ENCODE results near the gene CYP4F8. TPM values are rescaled to one million over a fixed set of nuclear protein-coding genes. Genes with fewer than 3 reads are reported as not detected.

The CYP4F8 gene
- total and polyA plus RNA-seq, 4 donors: not detected

DNA sequence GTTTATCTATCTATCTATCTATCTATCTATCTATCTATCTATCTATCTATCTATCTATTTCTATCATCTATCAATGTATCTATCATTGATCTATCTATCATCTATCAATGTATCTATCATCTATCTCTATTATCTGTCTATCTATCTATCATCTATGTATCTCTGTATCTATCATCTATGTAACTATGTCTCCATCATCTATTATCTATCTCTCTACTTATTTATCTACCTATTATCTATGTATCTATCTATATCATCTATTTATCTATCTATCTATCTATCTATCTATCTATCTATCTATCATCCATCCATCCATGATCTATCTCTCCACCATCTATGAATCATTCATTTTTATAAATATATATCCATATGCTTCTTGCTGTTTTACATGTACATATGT is 41.4 kb downstream of the CYP4F8 start (continued):
- TF ChIP-seq, protein P1, sequence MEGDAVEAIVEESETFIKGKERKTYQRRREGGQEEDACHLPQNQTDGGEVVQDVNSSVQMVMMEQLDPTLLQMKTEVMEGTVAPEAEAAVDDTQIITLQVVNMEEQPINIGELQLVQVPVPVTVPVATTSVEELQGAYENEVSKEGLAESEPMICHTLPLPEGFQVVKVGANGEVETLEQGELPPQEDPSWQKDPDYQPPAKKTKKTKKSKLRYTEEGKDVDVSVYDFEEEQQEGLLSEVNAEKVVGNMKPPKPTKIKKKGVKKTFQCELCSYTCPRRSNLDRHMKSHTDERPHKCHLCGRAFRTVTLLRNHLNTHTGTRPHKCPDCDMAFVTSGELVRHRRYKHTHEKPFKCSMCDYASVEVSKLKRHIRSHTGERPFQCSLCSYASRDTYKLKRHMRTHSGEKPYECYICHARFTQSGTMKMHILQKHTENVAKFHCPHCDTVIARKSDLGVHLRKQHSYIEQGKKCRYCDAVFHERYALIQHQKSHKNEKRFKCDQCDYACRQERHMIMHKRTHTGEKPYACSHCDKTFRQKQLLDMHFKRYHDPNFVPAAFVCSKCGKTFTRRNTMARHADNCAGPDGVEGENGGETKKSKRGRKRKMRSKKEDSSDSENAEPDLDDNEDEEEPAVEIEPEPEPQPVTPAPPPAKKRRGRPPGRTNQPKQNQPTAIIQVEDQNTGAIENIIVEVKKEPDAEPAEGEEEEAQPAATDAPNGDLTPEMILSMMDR (IDR thresholded peaks at IDR 0.05; ENCODE audit: low read depth, low read length, missing input control): no peak
- TF ChIP-seq RXRA (IDR thresholded peaks at IDR 0.05) (no peak), EGR1 (IDR thresholded peaks at IDR 0.05; ENCODE audit: low read depth in 2 of 2) (no peak)

DNA sequence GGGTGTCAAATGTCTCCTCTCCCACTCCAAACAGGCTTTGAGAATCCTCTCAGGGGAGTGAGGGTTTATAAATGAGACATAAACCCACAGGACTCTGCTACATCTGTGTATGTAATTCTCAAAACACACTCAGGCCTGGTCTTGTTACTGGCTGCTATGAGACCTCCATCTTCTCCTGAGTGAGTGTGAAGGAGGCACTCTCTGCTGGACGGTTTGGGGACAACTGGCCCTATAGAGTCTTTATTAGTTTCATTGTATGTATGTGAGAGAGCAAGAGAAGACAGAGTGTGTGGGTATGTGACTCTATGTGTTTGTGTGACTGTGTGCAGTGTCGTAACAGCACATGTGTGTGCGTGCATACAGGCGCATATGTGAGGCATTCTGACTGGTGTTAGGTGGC is 48.2 kb downstream of the CYP4F8 start:
- TF ChIP-seq, protein P2, sequence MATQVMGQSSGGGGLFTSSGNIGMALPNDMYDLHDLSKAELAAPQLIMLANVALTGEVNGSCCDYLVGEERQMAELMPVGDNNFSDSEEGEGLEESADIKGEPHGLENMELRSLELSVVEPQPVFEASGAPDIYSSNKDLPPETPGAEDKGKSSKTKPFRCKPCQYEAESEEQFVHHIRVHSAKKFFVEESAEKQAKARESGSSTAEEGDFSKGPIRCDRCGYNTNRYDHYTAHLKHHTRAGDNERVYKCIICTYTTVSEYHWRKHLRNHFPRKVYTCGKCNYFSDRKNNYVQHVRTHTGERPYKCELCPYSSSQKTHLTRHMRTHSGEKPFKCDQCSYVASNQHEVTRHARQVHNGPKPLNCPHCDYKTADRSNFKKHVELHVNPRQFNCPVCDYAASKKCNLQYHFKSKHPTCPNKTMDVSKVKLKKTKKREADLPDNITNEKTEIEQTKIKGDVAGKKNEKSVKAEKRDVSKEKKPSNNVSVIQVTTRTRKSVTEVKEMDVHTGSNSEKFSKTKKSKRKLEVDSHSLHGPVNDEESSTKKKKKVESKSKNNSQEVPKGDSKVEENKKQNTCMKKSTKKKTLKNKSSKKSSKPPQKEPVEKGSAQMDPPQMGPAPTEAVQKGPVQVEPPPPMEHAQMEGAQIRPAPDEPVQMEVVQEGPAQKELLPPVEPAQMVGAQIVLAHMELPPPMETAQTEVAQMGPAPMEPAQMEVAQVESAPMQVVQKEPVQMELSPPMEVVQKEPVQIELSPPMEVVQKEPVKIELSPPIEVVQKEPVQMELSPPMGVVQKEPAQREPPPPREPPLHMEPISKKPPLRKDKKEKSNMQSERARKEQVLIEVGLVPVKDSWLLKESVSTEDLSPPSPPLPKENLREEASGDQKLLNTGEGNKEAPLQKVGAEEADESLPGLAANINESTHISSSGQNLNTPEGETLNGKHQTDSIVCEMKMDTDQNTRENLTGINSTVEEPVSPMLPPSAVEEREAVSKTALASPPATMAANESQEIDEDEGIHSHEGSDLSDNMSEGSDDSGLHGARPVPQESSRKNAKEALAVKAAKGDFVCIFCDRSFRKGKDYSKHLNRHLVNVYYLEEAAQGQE (IDR thresholded peaks at IDR 0.05): no peak
- no peak for TF ChIP-seq HNF4G (IDR thresholded peaks at IDR 0.05)
- TF ChIP-seq, protein P3, sequence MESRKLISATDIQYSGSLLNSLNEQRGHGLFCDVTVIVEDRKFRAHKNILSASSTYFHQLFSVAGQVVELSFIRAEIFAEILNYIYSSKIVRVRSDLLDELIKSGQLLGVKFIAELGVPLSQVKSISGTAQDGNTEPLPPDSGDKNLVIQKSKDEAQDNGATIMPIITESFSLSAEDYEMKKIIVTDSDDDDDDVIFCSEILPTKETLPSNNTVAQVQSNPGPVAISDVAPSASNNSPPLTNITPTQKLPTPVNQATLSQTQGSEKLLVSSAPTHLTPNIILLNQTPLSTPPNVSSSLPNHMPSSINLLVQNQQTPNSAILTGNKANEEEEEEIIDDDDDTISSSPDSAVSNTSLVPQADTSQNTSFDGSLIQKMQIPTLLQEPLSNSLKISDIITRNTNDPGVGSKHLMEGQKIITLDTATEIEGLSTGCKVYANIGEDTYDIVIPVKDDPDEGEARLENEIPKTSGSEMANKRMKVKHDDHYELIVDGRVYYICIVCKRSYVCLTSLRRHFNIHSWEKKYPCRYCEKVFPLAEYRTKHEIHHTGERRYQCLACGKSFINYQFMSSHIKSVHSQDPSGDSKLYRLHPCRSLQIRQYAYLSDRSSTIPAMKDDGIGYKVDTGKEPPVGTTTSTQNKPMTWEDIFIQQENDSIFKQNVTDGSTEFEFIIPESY (IDR thresholded peaks at IDR 0.05): no peak
- TF ChIP-seq FOXA1 (IDR thresholded peaks at IDR 0.05): no peak
- no peak for TF ChIP-seq RXRA (IDR thresholded peaks at IDR 0.05)
- no peak for TF ChIP-seq FOXA2 (IDR thresholded peaks at IDR 0.05)
- no peak for TF ChIP-seq RAD21 (IDR thresholded peaks at IDR 0.05)
- TF ChIP-seq, protein P1 (IDR thresholded peaks at IDR 0.05; ENCODE audit: low read depth, low read length, missing input control): no peak
- no peak for TF ChIP-seq SP1 (IDR thresholded peaks at IDR 0.05)
- TF ChIP-seq YY1 (IDR thresholded peaks at IDR 0.05): no peak
- TF ChIP-seq HNF4A (conservative IDR thresholded peaks at IDR 0.05): no peak
- DNase-seq (ENCODE audit: low spot score): no peak
- no peak overlapping the region for H3K4me3 ChIP-seq (ENCODE audit: low read depth in 1 of 3, low read length in 3 of 3)
- no peak overlapping the region for H3K9ac ChIP-seq (ENCODE audit: low read depth in 1 of 2, low read length in 2 of 2)
- H3K9me3 ChIP-seq (ENCODE audit: control insufficient read depth in 4 of 4, low read length in 3 of 4): no peaks in the 10 kb centered on the region
- no peaks in the 10 kb centered on the region for H3K27me3 ChIP-seq (ENCODE audit: control insufficient read depth in 4 of 4, insufficient read depth in 4 of 4, low read length in 3 of 4)
- peaks cover 5 to 31% (median 22%) of the 10 kb centered on the region in 4 donors for H3K36me3 ChIP-seq (ENCODE audit: control insufficient read depth in 4 of 4, insufficient read depth in 3 of 4, low read depth in 1 of 4, low read length in 3 of 4)
- WGBS: 89% methylated on average over 4 of the region's 4 CpGs
- no peak overlapping the region for H3K27ac ChIP-seq (ENCODE audit: low read depth in 1 of 2, low read length in 2 of 2)
- H3K4me1 ChIP-seq (ENCODE audit: control insufficient read depth in 4 of 4, insufficient read depth in 4 of 4, low read length in 3 of 4): no peaks in the 10 kb centered on the region

All from liver (tissue), 9 donors.